Peyer's patch (tissue), 4 donors: Measurements from ENCODE around the gene PCNX2.

Experiments
- CTCF ChIP-seq, 6 experiments: fragments of 450-650 bp in 4 of 6; fragments of 200-600 bp in 2 of 6; sonication (generic) in 1 of 6; IDR thresholded peaks; one replicate each; pipeline ENCODE4 v1.5.1; 2017 to 2019; ENCODE audit warnings: antibody characterized with exemption in 6 of 6, mild to moderate bottlenecking in 3 of 6, moderate library complexity in 1 of 6
- POLR2A ChIP-seq, 2 donors: fragments of 450-650 bp; IDR thresholded peaks; one replicate each; pipeline ENCODE4 v1.5.1; 2017; ENCODE audit warnings: antibody characterized with exemption in 2 of 2, mild to moderate bottlenecking in 2 of 2, moderate library complexity in 2 of 2

GRCh38 chr1:232991238-232991637 lies 304.3 kb downstream of the PCNX2 start:
- TF ChIP-seq CTCF (IDR thresholded peaks at IDR 0.05), result no peak
- no peak for TF ChIP-seq POLR2A (IDR thresholded peaks at IDR 0.05)
